A673 (cell line): ENCODE data around the gene IRX6. TPM values are rescaled to one million over a fixed set of nuclear protein-coding genes. Genes with fewer than 3 reads are reported as not detected.

ENCODE experiments used
- BruUV-seq: library from RNA; stranded (reverse); fragments of 400-500 nt; replicated peaks from 2 replicates; lab custom pipeline; 2021; lab: Mats Ljungman, UMichigan
- CTCF ChIA-PET: fragments of 300-600 bp; sonication (Branson Sonifier 250); formaldehyde crosslinking; loops from one replicate; lab custom pipeline; 2022; ENCODE audit warnings: antibody characterized with exemption; lab: Charles Lee
- POLR2A ChIA-PET: fragments of 300-600 bp; sonication (Branson Sonifier 250); formaldehyde crosslinking; loops from one replicate; lab custom pipeline; 2022; ENCODE audit warnings: antibody characterized with exemption; ENCODE audit not compliant: low non-redundant PET; lab: Charles Lee
- DNase-seq: peaks from one replicate; pipeline ENCODE4 v3.0.0-alpha.2; 2015; ENCODE audit warnings: low spot score
- H3K27ac ChIP-seq: fragments of 200-600 bp; sonication (generic); 2 replicates; pipeline ENCODE4 v1.5.1; 2016; ENCODE audit warnings: mixed run types, low read depth, mild to moderate bottlenecking, mixed read lengths, antibody characterized with exemption, low read length; ENCODE audit not compliant: poor library complexity, severe bottlenecking
- H3K27me3 ChIP-seq: fragments of 200-600 bp; sonication (generic); replicated peaks from 2 replicates; pipeline ENCODE4 v1.6.1; 2017; ENCODE audit warnings: mixed run types, low read depth, mild to moderate bottlenecking, mixed read lengths, antibody characterized with exemption, low read length; ENCODE audit not compliant: insufficient read depth, poor library complexity
- H3K36me3 ChIP-seq: fragments of 200-600 bp; sonication (generic); 2 replicates; pipeline ENCODE4 v1.6.1; 2016; ENCODE audit warnings: mixed run types, mild to moderate bottlenecking, mixed read lengths, antibody characterized with exemption, low read length; ENCODE audit not compliant: insufficient read depth, poor library complexity, severe bottlenecking
- H3K4me1 ChIP-seq: fragments of 200-600 bp; sonication (generic); 2 replicates; pipeline ENCODE4 v1.6.1; 2017; ENCODE audit warnings: mixed run types, mild to moderate bottlenecking, mixed read lengths, antibody characterized with exemption, low read length; ENCODE audit not compliant: insufficient read depth, poor library complexity, severe bottlenecking
- H3K4me3 ChIP-seq: fragments of 200-600 bp; sonication (generic); 2 replicates; pipeline ENCODE4 v1.5.1; 2016; ENCODE audit warnings: low read depth, mixed run types, mild to moderate bottlenecking, mixed read lengths, low read length; ENCODE audit not compliant: poor library complexity, severe bottlenecking
- H3K9me3 ChIP-seq: fragments of 200-600 bp; sonication (generic); 2 replicates; pipeline ENCODE4 v1.6.1; 2016; ENCODE audit warnings: mixed run types, low read depth, mild to moderate bottlenecking, mixed read lengths, antibody characterized with exemption, low read length; ENCODE audit not compliant: poor library complexity, severe bottlenecking
- EZH2 ChIP-seq: fragments of 200-600 bp; sonication (generic); IDR thresholded peaks from 2 replicates; pipeline ENCODE4 v1.6.1; 2017; ENCODE audit warnings: borderline replicate concordance, low read depth, mild to moderate bottlenecking, mixed read lengths, antibody characterized with exemption, low read length; ENCODE audit not compliant: poor library complexity, severe bottlenecking
- intact Hi-C: fragments of 100-400 bp; cut with micrococcal nuclease; formaldehyde crosslinking; loops from one replicate; pipeline ENCODE4 v1.10.0; 2022; ENCODE audit not compliant: unreplicated experiment
- total RNA-seq: library from RNA; stranded (reverse); gene quantifications from 2 replicates; pipeline ENCODE4 v1.2.3, GENCODE V29; 2021
- TF ChIP-seq, protein P1 (sequence below): fragments of 300-800, 200-600 bp; sonication (generic); conservative IDR thresholded peaks from 2 replicates; pipeline ENCODE4 v1.5.1; 2017; ENCODE audit warnings: low read depth, mild to moderate bottlenecking, antibody characterized with exemption, low read length, moderate library complexity, mixed read lengths

IRX6 gene
- total RNA-seq, 1 experiment from 2014 or later, result not detected

DNA sequence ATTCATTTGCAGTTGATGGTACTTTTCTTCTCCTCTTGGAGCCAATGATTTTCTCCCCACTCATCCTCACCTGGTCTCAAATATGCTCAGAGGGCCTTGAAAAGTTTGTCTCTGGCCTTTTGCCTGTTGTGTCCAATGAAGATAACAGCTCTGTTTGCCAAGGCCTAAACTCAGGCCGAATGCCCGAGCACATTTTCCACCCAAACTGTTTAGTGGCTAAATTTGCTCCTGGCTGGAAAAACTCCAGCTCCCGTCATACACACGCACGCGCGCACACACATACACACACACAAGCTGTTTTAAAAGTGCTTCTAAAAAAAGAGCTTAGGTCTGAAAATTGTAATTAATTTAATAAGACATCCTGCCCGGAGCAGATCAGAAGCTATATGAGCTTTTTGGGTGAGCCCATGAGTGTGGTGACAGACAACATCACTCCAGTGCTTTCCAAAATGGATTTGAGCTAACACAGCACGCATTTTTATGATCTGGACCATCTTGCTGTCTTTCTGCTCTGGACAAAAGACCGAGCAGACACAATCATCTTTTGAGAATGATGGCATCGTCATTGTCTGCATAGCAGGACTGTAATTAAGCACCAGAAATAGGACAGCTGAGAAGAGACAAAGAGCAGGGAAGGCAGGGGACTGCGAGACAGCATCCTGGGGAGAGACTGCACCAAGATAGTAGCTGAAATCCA is 48.9 kb downstream of the IRX6 start:
- intact Hi-C loops, result no loop called here
- POLR2A ChIA-PET, result no interaction called here
- no peak overlapping the region for H3K4me3 ChIP-seq
- H3K27me3 ChIP-seq, result peaks cover 26% of the 10 kb centered on the region
- H3K9me3 ChIP-seq, result no peaks in the 10 kb centered on the region
- BruUV-seq, result no TSS peak
- TF ChIP-seq, protein P1, sequence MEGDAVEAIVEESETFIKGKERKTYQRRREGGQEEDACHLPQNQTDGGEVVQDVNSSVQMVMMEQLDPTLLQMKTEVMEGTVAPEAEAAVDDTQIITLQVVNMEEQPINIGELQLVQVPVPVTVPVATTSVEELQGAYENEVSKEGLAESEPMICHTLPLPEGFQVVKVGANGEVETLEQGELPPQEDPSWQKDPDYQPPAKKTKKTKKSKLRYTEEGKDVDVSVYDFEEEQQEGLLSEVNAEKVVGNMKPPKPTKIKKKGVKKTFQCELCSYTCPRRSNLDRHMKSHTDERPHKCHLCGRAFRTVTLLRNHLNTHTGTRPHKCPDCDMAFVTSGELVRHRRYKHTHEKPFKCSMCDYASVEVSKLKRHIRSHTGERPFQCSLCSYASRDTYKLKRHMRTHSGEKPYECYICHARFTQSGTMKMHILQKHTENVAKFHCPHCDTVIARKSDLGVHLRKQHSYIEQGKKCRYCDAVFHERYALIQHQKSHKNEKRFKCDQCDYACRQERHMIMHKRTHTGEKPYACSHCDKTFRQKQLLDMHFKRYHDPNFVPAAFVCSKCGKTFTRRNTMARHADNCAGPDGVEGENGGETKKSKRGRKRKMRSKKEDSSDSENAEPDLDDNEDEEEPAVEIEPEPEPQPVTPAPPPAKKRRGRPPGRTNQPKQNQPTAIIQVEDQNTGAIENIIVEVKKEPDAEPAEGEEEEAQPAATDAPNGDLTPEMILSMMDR, result no peak
- TF ChIP-seq EZH2, result no peak
- CTCF ChIA-PET, result no interaction called here
- no peaks in the 10 kb centered on the region for H3K36me3 ChIP-seq
- no peak for DNase-seq
- H3K27ac ChIP-seq, result no peak overlapping the region
- H3K4me1 ChIP-seq, result peaks cover 21% of the 10 kb centered on the region

DNA sequence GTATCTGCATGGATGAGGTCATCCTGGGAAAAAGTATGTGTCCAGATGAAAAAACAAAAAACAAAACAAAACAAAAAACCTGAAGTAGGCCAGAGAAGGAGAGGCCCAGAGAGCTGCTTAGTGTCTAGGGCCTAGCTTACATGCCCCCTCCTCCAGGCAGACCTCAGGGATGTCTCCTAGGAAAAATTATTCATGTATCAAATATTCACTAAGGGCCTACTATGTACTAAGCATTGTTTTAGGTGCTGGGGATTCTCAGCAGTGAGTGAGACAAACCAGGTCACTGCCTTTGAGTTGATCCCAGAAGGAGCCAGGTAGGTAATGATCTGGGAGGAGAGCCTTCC is 49.5 kb downstream of the IRX6 start:
- TF ChIP-seq, protein P1, result no peak
- TF ChIP-seq EZH2, result no peak
- H3K36me3 ChIP-seq, result no peaks in the 10 kb centered on the region
- peaks cover 16% of the 10 kb centered on the region for H3K4me1 ChIP-seq
- ChIA-PET CTCF (no interaction called here), POLR2A (no interaction called here)
- intact Hi-C loops, result no loop called here
- no TSS peak for BruUV-seq
- H3K9me3 ChIP-seq, result no peaks in the 10 kb centered on the region
- no peak overlapping the region for H3K27ac ChIP-seq
- H3K27me3 ChIP-seq, result peaks cover 26% of the 10 kb centered on the region
- no peak for DNase-seq
- H3K4me3 ChIP-seq, result no peak overlapping the region

DNA sequence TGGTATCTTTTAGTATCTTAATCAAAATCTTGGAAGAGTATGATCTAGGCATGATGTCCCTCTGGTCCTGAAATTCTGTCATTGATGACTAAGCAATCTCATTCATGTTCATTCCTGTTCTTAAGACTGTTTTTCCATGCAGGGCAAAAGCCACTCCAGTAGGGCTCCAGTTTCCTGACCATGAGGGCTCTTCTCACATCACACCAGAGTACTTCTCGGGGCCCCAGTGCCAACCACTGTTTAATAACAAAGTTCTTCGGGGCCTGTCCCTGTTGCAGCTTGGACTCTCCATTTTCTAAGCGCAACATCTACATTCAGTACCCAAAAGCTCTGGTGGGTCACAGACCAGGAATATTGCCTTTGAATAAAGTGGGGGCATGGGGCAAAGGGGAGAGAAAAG is 52.0 kb downstream of the IRX6 start:
- BruUV-seq, result no TSS peak
- CTCF ChIA-PET, result no interaction called here

More for the DNA sequence above, 52.0 kb downstream of the IRX6 start:
- TF ChIP-seq, protein P1, result no peak
- no peak for TF ChIP-seq EZH2
- POLR2A ChIA-PET, result no interaction called here
- Histone ChIP-seq H3K4me3 (no peak overlapping the region), H3K27ac (no peak overlapping the region), H3K27me3 (peaks cover 11% of the 10 kb centered on the region), H3K36me3 (no peaks in the 10 kb centered on the region), H3K4me1 (no peaks in the 10 kb centered on the region), H3K9me3 (no peaks in the 10 kb centered on the region)
- DNase-seq, result no peak
- intact Hi-C loops, result no loop called here
